ENCODE data around the gene KPNA1. TPM values are rescaled to one million over a fixed set of nuclear protein-coding genes. Genes with fewer than 3 reads are reported as not detected.
"Not testable (repeated sequence)": the region's sequence is repeated elsewhere in the genome, so short reads cannot be mapped to it uniquely, and the experiment has no call there.

The KPNA1 gene
- total RNA-seq, 1 experiment from 2014 or later = 78.5 TPM

DNA sequence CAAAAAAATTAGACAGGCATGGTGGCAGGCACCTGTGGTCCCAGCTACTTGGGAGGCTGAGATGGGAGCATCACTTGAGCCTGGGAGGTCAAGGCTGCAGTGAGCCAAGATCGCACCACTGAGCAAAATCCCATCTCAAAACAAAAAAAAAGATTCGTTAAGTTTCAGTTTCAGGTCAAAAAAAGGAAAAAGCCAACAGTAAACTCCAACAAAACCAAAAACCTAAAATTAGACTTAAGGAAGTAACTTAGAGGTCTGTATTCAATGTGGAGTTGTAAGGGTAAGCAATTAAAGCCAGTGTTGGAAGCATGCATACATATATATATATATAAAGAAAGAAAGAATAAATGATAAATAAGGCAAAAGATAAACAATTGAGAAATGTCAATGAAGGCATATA, 11.8 kb downstream of the KPNA1 start:
- no TSS peak for BruUV-seq (replicated peaks)
- DNase-seq = no peak
- Mint-ChIP-seq H3K4me1 (ENCODE audit: low read depth, unreplicated experiment) (peaks cover 24% of the 10 kb centered on the region), H3K36me3 (ENCODE audit: insufficient read depth, unreplicated experiment) (no peaks in the 10 kb centered on the region), H3K4me3 (ENCODE audit: low read depth, unreplicated experiment) (no peak overlapping the region), H3K27ac (ENCODE audit: unreplicated experiment) (no peak overlapping the region), H3K27me3 (ENCODE audit: unreplicated experiment) (no peaks in the 10 kb centered on the region), H3K9me3 (ENCODE audit: low read depth, unreplicated experiment) (no peaks in the 10 kb centered on the region)
- intact Hi-C loops (cut with micrococcal nuclease; ENCODE audit: unreplicated experiment) = no loop called here
- CTCF ChIA-PET = no interaction called here
- TF ChIP-seq, protein P1, sequence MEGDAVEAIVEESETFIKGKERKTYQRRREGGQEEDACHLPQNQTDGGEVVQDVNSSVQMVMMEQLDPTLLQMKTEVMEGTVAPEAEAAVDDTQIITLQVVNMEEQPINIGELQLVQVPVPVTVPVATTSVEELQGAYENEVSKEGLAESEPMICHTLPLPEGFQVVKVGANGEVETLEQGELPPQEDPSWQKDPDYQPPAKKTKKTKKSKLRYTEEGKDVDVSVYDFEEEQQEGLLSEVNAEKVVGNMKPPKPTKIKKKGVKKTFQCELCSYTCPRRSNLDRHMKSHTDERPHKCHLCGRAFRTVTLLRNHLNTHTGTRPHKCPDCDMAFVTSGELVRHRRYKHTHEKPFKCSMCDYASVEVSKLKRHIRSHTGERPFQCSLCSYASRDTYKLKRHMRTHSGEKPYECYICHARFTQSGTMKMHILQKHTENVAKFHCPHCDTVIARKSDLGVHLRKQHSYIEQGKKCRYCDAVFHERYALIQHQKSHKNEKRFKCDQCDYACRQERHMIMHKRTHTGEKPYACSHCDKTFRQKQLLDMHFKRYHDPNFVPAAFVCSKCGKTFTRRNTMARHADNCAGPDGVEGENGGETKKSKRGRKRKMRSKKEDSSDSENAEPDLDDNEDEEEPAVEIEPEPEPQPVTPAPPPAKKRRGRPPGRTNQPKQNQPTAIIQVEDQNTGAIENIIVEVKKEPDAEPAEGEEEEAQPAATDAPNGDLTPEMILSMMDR (IDR thresholded peaks at IDR 0.05; ENCODE audit: unreplicated experiment) = no peak

DNA sequence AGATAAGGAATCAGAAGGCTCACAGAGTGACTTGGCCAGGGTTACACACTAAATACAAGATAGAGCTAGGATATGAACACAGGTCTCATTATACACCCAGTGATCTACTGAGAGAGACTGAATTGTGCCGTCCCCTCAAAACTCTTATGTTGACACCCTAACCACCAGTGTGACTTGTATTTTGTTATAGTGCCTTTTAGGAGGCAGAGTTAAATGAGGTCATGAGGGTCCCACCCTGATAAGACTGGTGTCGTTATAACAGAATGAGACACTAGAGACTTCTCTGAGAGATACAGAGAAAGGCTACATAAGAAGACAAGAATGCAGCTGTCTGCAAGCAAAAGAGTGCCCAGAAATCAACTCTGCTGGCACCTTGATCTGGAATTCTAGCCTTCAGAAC, 12.6 kb downstream of the KPNA1 start:
- CTCF ChIA-PET = no interaction called here
- DNase-seq = no peak
- Mint-ChIP-seq H3K36me3 (ENCODE audit: insufficient read depth, unreplicated experiment) (no peaks in the 10 kb centered on the region), H3K9me3 (ENCODE audit: low read depth, unreplicated experiment) (no peaks in the 10 kb centered on the region), H3K27ac (ENCODE audit: unreplicated experiment) (no peak overlapping the region), H3K4me1 (ENCODE audit: low read depth, unreplicated experiment) (peaks cover 24% of the 10 kb centered on the region), H3K4me3 (ENCODE audit: low read depth, unreplicated experiment) (no peak overlapping the region), H3K27me3 (ENCODE audit: unreplicated experiment) (no peaks in the 10 kb centered on the region)
- TF ChIP-seq, protein P1 (IDR thresholded peaks at IDR 0.05; ENCODE audit: unreplicated experiment) = no peak
- BruUV-seq (replicated peaks) = no TSS peak
- intact Hi-C loops (cut with micrococcal nuclease; ENCODE audit: unreplicated experiment) = no loop called here

DNA sequence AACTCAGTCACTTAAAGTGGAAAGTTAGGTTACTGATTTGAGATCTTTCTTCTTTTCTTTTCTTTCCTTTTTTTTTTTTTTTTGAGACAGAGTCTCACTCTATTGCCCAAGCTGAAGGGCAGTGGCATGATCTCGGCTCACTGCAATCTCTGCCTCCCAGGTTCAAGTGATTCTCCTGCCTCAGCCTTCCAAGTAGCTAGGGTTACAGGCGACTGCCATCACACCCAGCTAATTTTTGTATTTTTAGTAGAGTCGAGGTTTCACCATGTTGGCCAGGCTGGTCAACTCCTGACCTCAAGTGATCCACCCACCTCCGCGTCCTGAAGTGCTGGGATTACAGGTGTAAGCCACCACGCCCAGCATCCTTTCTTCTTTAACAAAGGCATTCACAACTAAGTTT, 13.8 kb downstream of the KPNA1 start:
- H3K27ac Mint-ChIP-seq (ENCODE audit: unreplicated experiment); DNase-seq; intact Hi-C loops (cut with micrococcal nuclease; ENCODE audit: unreplicated experiment); H3K27me3 Mint-ChIP-seq (ENCODE audit: unreplicated experiment); H3K36me3 Mint-ChIP-seq (ENCODE audit: insufficient read depth, unreplicated experiment); BruUV-seq (replicated peaks); H3K9me3 Mint-ChIP-seq (ENCODE audit: low read depth, unreplicated experiment); H3K4me3 Mint-ChIP-seq (ENCODE audit: low read depth, unreplicated experiment): not testable (repeated sequence)
- H3K4me1 Mint-ChIP-seq (ENCODE audit: low read depth, unreplicated experiment) = peaks cover 23% of the 10 kb centered on the region
- CTCF ChIA-PET = interaction anchor here (0.7 kb wide), 1 partner anchor 501 kb away, joined by 3 read pairs; no protein-coding TSS in a partner anchor

DNA sequence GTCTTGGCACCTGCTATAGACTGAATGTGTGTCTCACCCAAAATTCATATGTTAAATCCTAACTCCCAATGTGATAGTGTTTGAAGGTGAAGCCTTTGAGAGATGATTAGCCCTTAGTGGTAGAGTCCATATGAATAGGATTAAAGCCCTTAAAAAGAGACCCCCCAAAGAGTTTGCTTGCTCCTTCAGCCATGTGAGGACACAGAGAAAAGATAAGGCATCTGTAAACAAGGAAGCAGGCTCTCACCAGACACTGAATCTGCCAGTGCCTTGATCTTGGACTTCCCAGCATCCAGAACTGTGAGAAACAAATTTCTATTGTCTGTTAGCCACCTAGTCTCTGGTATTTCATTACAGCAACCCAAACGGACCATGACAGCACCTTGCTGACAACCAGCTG, 16.6 kb downstream of the KPNA1 start:
- Mint-ChIP-seq H3K27ac (ENCODE audit: unreplicated experiment) (no peak overlapping the region), H3K4me1 (ENCODE audit: low read depth, unreplicated experiment) (peaks cover 16% of the 10 kb centered on the region), H3K27me3 (ENCODE audit: unreplicated experiment) (no peaks in the 10 kb centered on the region), H3K36me3 (ENCODE audit: insufficient read depth, unreplicated experiment) (peaks cover 16% of the 10 kb centered on the region), H3K9me3 (ENCODE audit: low read depth, unreplicated experiment) (no peaks in the 10 kb centered on the region), H3K4me3 (ENCODE audit: low read depth, unreplicated experiment) (no peak overlapping the region)
- CTCF ChIA-PET = no interaction called here
- no peak for DNase-seq
- intact Hi-C loops (cut with micrococcal nuclease; ENCODE audit: unreplicated experiment) = no loop called here
- no TSS peak for BruUV-seq (replicated peaks)
- TF ChIP-seq, protein P1 (IDR thresholded peaks at IDR 0.05; ENCODE audit: unreplicated experiment) = no peak

DNA sequence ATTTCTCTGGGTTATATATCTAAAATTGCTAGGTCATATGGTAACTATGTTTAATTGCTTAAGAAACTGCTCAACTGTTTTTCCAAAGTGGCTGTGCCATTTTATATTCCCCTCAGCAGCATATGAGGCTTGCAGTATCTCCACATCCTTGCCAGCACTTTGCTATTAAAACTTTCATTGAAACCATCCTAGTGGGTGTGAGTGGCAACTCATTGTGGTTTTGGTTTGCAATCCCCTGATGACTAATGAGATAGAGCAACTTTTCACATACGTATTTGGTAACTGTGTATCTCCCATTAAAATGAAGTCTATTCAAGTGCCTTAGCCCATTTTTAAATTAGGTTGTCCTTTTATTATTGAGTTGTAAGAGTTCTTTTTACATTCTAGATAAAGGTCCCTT, 17.3 kb downstream of the KPNA1 start:
- no peak for DNase-seq
- CTCF ChIA-PET = no interaction called here
- intact Hi-C loops (cut with micrococcal nuclease; ENCODE audit: unreplicated experiment) = no loop called here
- Mint-ChIP-seq H3K27me3 (ENCODE audit: unreplicated experiment) (no peaks in the 10 kb centered on the region), H3K9me3 (ENCODE audit: low read depth, unreplicated experiment) (no peaks in the 10 kb centered on the region), H3K27ac (ENCODE audit: unreplicated experiment) (no peak overlapping the region), H3K36me3 (ENCODE audit: insufficient read depth, unreplicated experiment) (peaks cover 19% of the 10 kb centered on the region), H3K4me3 (ENCODE audit: low read depth, unreplicated experiment) (no peak overlapping the region), H3K4me1 (ENCODE audit: low read depth, unreplicated experiment) (peaks cover 16% of the 10 kb centered on the region)
- BruUV-seq (replicated peaks) = no TSS peak
- TF ChIP-seq, protein P1 (IDR thresholded peaks at IDR 0.05; ENCODE audit: unreplicated experiment) = no peak

Measured in Calu3 (cell line).